ENCODE results near the gene NHSL1. TPM values are rescaled to one million over a fixed set of nuclear protein-coding genes. Genes with fewer than 3 reads are reported as not detected.

The NHSL1 gene
- total RNA-seq, 3 donors from 2014 or later = 53.1 to 155 (median 107) TPM

GRCh38 chr6:138517635-138518034 lies 18.3 kb upstream of the NHSL1 start:
- H3K4me3 ChIP-seq = no peak overlapping the region
- TF ChIP-seq CTCF (IDR thresholded peaks at IDR 0.05) = peak; percentile 66
- intact Hi-C loops (cut with DNase I, micrococcal nuclease) = loop anchor here (10.0 kb wide), 2 partner anchors 93 to 403 kb away; no protein-coding TSS in a partner anchor
- no peaks in the 10 kb centered on the region for H3K4me1 ChIP-seq (ENCODE audit: low read depth)
- H3K36me3 ChIP-seq (ENCODE audit: low read depth) = no peaks in the 10 kb centered on the region
- peak in 2 of 3 donors; percentile 67 to 75 for DNase-seq
- H3K9me3 ChIP-seq = no peaks in the 10 kb centered on the region
- ATAC-seq = peak; percentile 94

GRCh38 chr6:138515657-138516248 lies 16.5 kb upstream of the NHSL1 start:
- Histone ChIP-seq H3K9me3 (no peaks in the 10 kb centered on the region), H3K4me1 (ENCODE audit: low read depth) (no peaks in the 10 kb centered on the region), H3K36me3 (ENCODE audit: low read depth) (no peaks in the 10 kb centered on the region), H3K4me3 (no peak overlapping the region)
- DNase-seq (no peak), ATAC-seq (no peak)
- intact Hi-C loops (cut with DNase I, micrococcal nuclease) = loop anchor here (10.0 kb wide), 2 partner anchors 91 to 401 kb away; no protein-coding TSS in a partner anchor
- TF ChIP-seq CTCF (IDR thresholded peaks at IDR 0.05) = no peak

GRCh38 chr6:138514860-138515540 lies 15.7 kb upstream of the NHSL1 start:
- TF ChIP-seq CTCF (IDR thresholded peaks at IDR 0.05) = no peak
- no peak for DNase-seq
- H3K4me1 ChIP-seq (ENCODE audit: low read depth) = no peaks in the 10 kb centered on the region
- H3K4me3 ChIP-seq = no peak overlapping the region
- peak; percentile 41 for ATAC-seq
- H3K9me3 ChIP-seq = no peaks in the 10 kb centered on the region
- intact Hi-C loops (cut with DNase I, micrococcal nuclease) = loop anchor here (10.0 kb wide), 2 partner anchors 90 to 400 kb away; no protein-coding TSS in a partner anchor
- H3K36me3 ChIP-seq (ENCODE audit: low read depth) = no peaks in the 10 kb centered on the region

GRCh38 chr6:138512609-138513008 lies 13.3 kb upstream of the NHSL1 start:
- ATAC-seq (no peak), DNase-seq (no peak)
- intact Hi-C loops (cut with DNase I, micrococcal nuclease) = loop anchor here (10.0 kb wide), 2 partner anchors 88 to 398 kb away; no protein-coding TSS in a partner anchor
- no peak for TF ChIP-seq CTCF (IDR thresholded peaks at IDR 0.05)
- H3K4me3 ChIP-seq = no peak overlapping the region
- no peaks in the 10 kb centered on the region for H3K9me3 ChIP-seq
- H3K4me1 ChIP-seq (ENCODE audit: low read depth) = peaks cover 9% of the 10 kb centered on the region
- no peaks in the 10 kb centered on the region for H3K36me3 ChIP-seq (ENCODE audit: low read depth)

GRCh38 chr6:138510093-138510492 lies 10.8 kb upstream of the NHSL1 start:
- Histone ChIP-seq H3K4me3 (no peak overlapping the region), H3K4me1 (ENCODE audit: low read depth) (peaks cover 32% of the 10 kb centered on the region), H3K9me3 (no peaks in the 10 kb centered on the region), H3K36me3 (ENCODE audit: low read depth) (no peaks in the 10 kb centered on the region)
- intact Hi-C loops (cut with DNase I, micrococcal nuclease) = loop anchor here (10.0 kb wide), 2 partner anchors 85 to 395 kb away; no protein-coding TSS in a partner anchor
- TF ChIP-seq CTCF (IDR thresholded peaks at IDR 0.05) = no peak
- DNase-seq (no peak), ATAC-seq (no peak)

Data from mucosa of descending colon (tissue), 3 donors.